H1 (cell line): ENCODE data around the gene PPP2R2D. TPM values are rescaled to one million over a fixed set of nuclear protein-coding genes. Genes with fewer than 3 reads are reported as not detected.

ENCODE experiments used
- BACH1 ChIP-seq: IDR thresholded peaks from 2 replicates; pipeline ENCODE4 v1.6.1; 2012; ENCODE audit warnings: low read length, improper control_type of control experiment
- SAP30 ChIP-seq: fragments of 300-600 bp; sonication (generic); IDR thresholded peaks from 2 replicates; pipeline ENCODE4 v1.7.1; 2012; ENCODE audit warnings: low read length, moderate library complexity, mild to moderate bottlenecking, inconsistent platforms; ENCODE audit not compliant: insufficient read depth, insufficient replicate concordance
- polyA plus RNA-seq, 7 experiments: library from polyadenylated mRNA; depleted of rRNA in 3 of 7; stranded (reverse) in 5 of 7; unstranded in 2 of 7; fragments of >200 nt in 5 of 7; fragments of 200-250 nt in 2 of 7; gene quantifications; 1 replicate in 5 of 7; 2 replicates in 1 of 7; 4 replicates in 1 of 7; pipeline versions ENCODE4 v1.2.1 to v1.2.3, GENCODE V29; 2011 to 2013; ENCODE audit warnings: missing spikeins in 2 of 7, mixed read lengths in 2 of 7
- total RNA-seq: library from RNA; stranded (reverse); fragmentation: NEBNext Ultra II Directional; extraction: Animal tissue kit (Norgen Biotek cat#: 25700); gene quantifications from 2 replicates; pipeline ENCODE4 v1.2.1, GENCODE V29; 2021

Gene PPP2R2D
- total and polyA plus RNA-seq, 2 of the 8 experiments (the other 6 are each of a cell fraction or from before 2014, with no cell fraction given) = 25.4 to 32.8 TPM

DNA sequence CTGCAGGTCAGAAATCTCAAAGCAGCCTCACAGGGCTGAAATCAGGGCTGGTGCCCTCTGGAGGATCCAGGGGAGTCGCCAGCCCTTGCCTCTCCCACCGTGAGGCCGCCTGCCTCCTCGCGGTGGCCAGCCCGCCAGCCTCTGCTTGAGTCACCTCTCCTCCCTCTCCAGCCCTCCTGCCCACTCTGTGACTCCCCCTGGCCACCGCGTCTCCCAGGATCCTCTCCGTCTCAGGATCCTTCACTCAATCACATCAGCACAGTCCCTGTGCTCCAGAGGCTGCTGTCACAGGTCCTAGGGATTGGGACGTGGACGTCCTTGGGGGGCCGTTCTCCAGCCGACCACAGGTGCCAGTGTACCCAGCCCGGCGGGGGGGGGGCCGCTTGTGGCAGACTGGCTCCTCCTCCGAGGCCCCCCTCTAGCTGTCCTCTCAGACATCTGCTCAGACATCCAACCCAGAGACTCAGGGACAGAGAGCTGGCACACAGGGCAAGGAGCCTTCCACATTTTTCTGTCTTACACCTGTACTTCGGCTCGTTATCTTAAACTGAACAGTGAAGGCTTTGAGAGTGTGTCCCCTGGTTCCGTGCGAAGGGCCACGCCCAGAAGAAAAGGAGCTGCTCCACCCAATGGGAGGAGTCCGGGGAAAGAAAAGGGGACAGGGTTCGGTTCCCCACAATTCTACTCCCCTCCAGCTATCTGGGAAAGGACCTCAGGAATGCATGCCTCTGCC is 9.4 kb upstream of the PPP2R2D start (continued):
- no peak for TF ChIP-seq SAP30
- no peak for TF ChIP-seq BACH1
